Kidney tubule cell (primary cell): ENCODE measurements around the gene PLCB4.

ENCODE experiments used
- DNase-seq: peaks from one replicate; pipeline ENCODE4 v3.0.0-alpha.2; 2018; ENCODE audit warnings: low spot score

PLCB4 gene

DNA sequence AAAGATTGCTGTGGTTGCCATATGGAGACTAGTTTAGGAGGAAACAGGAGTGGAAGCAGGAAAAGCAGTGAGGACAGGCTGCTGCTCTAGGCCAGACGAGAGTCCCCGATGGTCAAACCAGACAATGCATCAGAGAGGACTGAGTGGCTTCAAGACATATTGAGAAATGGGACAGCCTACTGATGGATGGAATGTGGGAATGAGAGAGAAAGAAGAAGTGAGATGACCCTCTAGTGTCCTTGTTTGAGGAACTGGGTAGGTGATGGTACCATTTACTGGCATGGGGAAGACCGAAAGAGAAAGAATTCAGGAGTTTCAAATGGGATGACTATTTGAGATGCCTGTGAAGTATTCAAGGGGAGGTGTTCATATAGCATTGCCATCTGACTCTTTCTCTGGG is 333.7 kb downstream of the PLCB4 start:
- no peak for DNase-seq

DNA sequence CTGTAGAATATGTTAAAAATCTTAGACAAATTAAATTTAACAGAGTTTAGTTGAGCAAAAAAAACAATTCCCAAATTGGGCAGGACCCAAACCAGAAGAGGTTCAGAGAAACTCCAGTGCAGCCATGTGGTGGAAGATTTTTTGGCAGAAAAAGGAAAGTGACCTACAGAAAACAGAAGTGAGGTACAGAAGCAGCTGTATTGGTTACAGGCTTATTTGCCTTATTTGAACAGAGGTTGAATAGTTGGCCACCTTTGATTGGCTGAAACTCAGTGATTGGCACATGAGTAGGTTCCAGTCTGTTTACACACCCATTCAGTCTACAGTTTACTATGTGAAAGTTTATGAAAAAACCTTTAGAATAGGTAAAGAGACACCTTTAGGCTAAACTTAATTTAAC is 334.6 kb downstream of the PLCB4 start:
- no peak for DNase-seq

DNA sequence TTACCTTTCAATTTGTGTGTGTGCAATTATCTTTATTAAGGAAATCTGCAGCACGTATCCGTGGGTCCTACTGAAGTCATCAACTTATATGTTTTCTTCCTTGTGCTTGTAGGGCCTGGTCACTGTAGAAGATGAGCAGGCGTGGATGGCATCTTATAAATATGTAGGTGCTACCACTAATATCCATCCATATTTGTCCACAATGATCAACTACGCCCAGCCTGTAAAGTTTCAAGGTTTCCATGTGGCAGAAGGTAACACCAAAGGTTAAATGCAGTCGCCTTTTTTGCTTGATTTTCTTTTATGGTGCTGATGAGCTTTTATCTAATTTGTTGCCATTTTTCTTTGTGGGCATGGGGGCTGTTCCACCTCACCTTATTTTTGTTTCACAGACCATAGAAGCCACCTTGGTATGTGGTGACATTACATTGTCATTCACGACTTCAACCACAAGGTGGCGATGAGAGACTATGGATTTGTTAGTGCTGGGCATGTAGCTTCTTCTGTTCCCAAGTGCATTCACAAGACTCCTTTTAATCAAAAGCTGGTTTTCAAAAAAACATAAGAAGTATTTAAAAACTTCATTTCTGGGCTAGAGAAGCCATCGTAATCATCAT is 339.0 kb downstream of the PLCB4 start:
- DNase-seq = peak; percentile 74

DNA sequence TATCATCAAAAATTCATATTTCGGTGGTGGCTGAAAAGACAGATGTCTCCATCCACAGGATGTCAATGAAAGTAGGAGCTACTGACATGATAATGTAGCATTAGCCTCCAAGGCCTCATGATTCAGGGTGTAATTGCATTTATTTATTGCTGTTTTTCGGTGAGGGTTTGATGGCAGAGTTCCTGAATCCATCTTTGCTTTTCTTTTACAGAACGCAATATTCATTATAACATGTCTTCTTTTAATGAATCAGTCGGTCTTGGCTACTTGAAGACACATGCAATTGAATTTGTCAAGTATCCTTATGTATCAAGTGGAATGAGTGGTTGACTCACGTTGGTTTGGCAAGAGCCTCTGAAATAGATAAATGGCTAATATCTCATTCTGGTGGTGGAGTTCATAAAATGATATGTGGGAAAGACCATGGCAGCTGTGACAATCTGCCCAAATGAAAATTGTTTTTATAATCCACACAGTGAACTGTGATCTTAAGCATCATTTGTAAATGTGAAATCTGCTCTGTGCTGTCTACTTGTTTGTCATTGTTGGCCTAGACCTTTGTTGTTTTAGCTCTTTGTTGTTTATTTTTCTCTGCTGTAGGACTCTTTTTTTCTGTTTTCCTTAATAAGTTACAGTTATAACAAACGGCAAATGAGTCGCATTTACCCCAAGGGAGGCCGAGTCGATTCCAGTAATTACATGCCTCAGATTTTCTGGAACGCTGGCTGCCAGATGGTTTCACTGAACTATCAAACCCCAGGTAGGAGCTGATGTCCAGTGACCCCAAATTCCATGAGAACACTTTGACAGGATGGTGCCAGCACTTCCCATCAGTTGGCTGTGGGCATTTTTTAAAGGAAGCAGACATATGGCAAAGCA is 339.8 kb downstream of the PLCB4 start:
- peak; percentile 44 for DNase-seq

DNA sequence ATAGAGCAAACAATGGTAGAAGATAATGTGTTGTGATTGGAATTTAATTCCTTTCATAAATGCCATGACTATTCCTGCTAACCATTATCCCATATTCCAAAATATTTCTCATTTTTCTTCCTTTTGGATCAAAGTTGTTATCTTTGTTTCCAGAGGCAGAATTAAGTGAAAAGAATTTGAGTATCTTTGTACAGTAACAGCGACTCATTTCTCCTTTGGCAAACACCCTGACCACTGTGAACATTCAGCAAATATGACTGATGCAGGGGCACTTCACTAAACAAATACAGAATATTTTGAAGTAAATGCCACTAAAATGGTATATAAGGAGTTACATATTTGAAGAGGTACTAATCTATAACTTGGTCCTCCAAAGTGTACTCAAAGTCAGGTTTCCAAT is 340.5 kb downstream of the PLCB4 start:
- DNase-seq = peak; percentile 66

DNA sequence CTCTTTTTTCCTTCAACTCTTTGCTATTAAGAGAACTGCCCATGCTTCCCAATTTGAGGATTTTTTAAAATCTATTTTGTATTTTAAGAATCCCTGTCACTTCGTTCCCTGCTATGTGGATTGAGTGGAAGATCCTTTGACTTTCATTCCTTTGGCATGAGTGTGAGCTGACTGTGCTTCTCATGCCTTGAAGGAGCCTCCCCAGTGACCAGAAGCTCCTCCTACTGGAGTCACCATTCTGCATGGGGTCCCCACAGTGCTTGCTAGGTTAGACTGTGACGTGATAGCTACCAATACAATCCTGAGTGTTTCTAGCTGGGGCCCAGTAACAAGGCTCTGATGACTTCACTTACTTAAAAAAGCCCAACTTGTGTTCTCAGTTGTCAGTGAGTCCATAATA is 341.1 kb downstream of the PLCB4 start:
- peak; percentile 78 for DNase-seq

DNA sequence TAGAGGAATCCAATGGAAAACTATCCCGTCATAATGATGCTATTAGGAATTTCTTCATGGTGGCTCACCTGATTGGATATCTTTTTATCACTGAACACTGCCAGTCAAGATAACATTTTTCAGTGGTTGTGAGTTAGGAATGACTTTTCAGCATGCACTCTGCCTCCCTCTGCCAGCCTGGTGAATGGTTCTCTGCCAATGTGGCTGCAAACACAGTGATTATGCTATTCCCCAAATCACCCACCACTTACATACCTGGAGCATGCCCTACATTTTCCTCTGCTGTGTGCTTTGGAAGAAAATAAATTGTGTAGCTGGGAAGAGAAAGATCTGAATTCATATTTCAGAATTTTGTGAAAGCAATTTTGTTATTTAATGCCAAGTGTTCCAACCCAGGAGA is 342.9 kb downstream of the PLCB4 start:
- no peak for DNase-seq

DNA sequence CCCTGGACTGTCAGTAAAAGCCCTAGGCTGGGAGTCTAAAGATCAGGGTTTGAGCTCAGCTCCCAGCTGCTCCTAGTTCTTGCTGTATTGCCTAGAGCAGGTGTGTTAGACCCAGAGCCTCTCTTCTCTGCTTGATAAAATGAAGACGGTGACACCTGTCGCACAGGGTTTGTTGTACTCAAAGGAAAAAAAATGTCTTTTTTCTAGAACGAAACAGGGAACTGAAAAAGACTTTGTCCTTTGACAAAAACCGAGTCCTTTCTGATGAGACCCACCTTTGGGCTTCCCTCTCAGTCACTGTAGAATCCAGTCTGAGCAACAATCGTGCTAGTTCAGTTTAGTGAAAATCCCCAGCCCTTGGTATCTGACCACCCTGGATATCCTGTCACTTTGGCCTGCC is 343.4 kb downstream of the PLCB4 start:
- no peak for DNase-seq

DNA sequence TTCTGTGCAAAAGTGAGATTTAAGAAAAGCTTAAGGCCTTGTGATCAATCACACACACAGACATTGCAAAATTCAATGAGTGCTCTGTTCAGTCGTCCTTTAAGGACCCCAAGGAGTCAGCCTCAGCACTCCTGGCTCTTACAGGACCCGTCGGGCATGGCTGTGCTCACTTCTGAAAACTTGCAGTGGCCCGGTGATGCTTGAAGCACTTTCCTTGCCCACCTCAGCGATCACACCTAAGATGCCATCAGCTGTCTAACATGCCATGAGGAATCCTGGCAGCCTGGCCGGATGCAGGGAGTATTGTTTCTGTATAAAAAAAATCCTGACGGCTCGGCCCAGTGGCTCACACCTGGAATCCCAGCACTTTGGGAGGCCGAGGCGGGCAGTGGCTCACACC is 344.1 kb downstream of the PLCB4 start:
- no peak for DNase-seq

DNA sequence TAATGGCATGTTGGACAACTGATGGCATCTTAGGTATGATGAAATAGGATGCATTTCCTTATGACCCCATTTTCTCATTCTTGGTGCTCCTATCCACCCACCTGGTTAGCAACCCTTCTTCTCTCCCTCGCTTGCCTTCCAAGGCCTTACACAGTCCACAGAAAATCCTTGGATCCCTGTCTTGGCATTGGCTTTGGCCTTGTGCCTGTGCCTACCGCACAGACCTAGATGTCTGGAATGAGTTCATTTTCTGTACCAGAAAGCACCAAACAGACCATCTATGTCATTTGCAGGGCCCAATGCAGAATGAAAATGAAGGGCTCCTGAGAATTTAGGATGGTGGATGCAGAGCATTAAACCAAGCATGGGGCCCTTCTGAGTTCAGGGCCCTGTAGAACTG is 346.5 kb downstream of the PLCB4 start:
- no peak for DNase-seq

DNA sequence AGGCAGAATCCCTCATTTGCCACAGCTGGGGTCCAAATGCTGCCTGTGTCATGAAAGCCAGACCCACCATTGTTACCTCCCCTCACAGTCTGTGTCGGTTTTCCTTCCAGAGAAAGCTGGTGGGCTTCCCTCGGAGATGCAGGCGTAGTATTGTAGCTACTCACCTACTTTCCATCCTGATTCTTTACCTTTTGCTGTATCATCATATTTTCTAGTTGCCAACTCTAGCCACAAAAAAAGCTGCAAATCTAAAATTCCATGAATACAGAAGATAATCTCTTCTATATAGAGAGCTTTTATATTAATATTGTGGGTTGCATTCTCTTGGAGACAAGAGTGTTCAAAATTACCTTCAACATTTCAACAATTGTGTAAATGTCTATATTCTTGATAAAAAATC is 347.5 kb downstream of the PLCB4 start:
- DNase-seq = no peak

DNA sequence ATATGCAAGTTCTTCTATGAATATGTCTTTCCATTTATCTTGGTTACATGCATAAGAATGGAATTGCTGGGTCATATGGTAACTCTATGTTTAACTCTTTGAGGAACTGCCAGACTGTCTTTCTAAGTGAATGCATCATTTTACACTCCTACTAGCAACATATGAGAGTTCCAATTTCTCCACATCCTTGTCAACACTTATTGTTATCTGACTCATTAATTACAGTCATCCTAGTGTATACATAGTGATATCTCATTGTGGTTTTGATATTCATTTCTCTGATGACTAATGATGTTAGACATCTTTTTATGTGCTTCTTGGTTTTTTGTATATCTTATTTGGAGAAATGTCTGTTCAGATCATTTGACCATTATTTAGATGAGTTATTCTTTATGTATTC is 348.8 kb downstream of the PLCB4 start:
- DNase-seq = peak; percentile 49

DNA sequence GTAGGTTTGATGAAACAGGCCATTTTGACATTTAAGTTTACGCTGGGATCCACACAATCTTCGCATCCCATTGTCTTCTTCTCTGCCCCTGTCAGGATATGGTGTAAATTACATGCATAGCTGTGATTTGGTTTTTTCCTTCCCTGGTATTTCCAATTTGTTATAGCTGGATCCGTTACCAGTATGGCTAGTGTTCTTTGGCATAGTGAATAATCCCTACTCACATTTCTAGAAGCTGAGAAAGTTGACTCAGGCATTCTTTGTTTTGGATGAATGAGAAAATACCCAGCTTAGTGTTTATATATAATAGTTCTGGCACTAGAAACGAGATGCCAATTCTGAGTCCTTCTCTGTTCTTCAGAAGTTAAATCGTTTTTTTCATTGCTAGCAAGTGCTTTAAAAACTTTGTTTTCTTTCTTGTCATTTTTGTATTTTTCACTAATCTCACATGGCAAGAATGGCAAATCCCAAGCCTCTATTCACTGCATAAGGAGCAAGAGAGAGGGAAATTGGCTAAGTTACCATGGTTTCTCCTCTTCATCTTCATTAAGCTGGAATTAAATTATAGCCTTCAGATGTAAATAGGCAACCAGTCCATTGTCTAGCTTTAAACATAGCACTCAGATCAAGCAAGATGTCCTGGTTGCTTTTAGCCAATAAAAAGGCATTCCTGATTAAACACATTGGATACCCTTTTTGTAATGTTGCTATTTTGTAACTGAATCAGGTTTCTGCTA is 353.6 kb downstream of the PLCB4 start:
- DNase-seq = peak; percentile 19

DNA sequence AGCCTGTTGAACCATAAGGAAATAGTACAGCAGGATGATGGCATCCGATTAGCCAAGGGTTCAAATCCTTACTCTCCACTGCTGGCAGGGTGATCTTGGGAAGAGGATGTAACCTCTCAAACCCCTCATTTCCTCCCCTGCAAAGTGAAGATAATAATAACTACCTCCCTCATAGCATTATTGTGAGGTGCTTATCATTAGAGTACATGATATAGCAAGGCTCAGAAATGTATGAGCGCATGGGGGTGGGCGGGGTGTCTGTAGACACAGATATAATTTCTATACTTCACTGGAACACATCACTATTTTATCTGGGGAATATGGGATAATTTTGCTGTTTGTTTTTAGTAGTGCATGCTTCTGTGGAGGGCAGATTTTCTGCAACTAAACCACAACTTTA is 355.7 kb downstream of the PLCB4 start:
- no peak for DNase-seq

DNA sequence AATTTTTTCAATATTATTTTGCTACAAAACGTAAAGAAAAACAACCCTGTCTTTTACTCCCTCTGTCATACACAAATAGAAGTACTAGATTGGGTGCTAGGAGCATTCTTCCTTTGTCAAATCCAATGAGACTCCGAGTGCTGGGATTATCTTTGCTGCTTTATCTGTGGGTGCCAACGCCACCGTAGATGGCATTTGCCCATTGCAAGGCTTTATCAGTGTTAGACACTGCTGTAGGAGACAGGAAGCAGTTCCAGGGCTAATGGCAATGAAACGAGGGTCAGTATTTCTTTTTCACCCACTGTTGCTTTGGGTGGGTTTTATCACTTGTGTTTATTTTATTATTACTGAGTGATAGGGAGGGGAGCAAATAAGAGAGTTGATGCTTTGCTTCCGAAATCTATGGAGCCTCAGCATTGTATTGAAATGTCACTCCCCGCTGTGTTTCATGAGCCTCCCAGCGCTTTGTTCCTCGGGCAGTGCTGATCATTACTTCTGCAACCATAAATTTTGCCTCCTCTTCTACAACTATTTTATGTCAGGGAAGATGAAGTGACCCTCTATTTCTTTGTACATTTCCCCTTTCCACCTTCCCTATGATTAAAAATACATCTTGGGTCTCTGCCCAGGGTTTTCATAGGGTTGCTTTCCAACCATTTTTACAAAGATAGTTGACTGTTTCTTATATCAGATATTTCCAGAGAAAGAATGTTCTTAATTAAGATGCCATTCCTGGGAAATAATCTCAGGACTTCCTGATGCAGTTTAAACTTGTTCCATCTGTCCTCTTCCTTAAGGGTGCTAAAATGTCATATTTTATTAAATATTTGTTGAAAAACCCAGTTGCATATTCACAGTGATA is 358.8 kb downstream of the PLCB4 start:
- DNase-seq = no peak

DNA sequence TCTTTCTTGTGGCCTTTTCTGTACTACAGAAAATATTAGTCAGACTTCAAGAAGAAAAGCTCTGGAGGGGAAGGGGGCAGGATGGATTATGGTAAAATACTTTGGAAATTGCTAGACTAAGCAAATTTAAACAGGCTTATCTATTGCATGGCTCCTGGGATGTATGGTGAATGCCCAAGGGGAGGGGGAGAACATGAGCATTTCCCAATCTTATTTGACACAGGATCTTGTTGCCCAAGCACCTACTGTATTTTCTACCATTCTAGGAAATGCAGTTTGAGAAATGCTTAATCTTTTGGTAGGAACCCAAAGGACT is 359.4 kb downstream of the PLCB4 start:
- no peak for DNase-seq

DNA sequence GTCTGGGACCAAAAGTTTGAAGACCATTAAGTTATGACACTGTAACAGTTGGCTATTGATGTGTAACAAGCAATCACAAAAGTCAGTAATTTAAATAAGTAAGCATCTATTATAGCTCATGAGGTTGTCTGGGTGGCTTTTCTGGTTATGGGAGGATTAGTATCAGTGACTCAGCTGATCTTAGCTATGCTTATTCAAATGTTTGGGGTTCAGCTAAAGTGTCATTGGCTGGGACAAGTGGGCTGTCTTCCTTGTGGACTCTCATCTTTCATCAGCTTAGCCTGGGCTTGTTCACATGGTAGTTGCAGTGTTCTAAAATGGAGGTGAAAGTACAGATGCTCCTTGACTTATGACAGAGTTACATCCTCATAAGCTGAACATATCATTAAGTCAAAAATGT is 370.9 kb downstream of the PLCB4 start:
- no peak for DNase-seq

DNA sequence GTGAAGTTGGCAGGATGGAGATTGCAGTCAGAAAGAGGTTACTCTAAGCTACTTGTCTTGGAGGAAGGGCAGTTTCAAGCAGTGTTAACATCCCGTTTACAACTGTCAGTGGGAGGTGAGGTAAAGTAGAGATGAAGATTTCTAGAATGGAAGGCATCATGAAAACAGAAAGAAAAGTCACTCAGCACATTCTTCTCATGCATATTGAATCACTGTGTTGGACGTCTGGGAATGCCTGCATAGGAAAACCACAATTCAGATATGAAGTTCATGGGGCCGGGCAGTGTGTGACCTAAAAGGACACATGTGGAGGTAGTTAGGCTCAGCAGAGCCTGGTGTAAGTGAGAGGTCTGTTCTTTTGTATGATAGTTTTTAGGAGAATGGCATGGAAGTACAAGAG is 372.0 kb downstream of the PLCB4 start:
- DNase-seq = no peak

DNA sequence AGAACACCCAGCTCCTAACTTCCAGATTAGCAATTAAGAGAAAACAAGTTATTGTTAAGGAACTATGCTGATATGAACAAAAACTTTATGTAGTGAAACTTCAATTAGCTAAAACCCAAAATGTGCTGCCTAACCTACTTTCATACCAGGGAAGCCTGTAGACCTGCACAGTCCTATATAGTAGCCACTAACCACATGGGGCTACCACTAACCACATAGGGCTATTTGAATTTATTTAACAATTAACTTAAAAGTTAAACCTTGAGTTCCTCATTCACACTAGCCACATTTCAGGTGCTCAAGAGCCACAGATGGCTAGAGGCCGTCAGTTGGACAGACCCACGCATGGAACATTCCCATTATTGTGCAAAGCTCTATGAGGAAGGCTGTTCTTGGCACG is 373.1 kb downstream of the PLCB4 start:
- DNase-seq = no peak

DNA sequence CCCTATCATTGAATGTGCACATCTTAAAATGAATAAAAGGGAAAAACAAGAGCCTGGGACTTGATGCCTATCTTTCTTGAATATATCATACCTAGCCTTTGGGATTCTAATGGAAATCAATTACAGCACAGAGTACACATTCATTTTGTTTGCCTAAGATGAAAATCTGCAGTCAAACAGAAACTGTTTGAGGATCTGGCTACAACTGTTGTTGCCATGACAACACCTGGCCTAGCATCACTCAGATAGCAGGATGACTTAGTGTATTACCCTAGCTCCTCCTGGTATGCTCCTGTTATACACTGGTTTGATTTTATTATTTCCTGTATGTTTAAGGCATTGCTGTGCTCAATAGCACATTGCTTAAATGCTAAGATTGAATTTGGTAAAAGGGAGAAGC is 374.0 kb downstream of the PLCB4 start:
- DNase-seq = peak; percentile 55

DNA sequence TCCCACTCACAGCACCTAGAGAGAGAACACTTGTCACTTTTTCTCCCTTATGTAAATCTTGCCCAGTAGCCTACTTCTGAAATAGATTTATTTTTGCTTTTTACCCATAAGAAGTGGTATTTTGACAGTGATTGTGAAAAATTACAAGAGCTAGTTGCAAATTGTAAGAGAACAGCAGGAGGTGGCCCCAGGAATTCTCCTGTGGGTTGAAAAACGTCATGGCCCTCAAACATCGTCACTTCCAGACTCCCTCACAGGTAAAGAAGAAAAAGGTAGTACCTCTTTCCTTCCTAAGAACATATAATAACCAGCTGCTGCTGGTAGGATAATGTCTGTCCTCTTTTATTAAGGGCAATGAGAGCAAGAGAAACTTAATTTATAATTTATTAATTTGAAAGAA is 376.0 kb downstream of the PLCB4 start:
- DNase-seq = no peak

DNA sequence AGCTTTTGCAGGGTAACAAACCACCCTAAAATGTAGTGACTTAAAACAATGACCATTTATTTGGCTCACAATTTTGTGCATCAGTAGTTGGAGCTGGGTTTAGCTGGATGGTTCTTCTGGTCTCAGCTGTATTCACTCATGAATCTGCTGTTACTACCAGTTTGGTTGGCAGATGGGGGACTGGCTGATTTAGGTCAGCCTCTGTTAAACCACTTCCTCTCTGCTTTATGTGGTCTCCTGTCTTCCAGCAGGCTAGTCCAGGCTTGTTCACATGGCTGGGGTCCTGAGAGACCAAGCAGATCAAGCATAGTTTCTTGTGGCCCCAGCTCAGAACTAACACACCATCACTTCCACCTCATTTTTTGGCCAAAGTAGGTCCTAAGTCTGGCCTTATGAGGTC is 378.3 kb downstream of the PLCB4 start:
- no peak for DNase-seq
